Cardiac muscle cell (in vitro differentiated cells and primary cell): ENCODE results near the gene RYR3. TPM values are rescaled to one million over a fixed set of nuclear protein-coding genes. Genes with fewer than 3 reads are reported as not detected.

ENCODE experiments used
- DNase-seq, 2 donors: peaks; one replicate each; pipeline versions ENCODE4 v3.0.0 to v3.0.0-alpha.2; 2010 to 2017; ENCODE audit warnings: low read depth in 1 of 2, low spot score in 1 of 2
- H3K27ac ChIP-seq: fragments of 200-600 bp; sonication (generic); 2 replicates; pipeline ENCODE4 v1.5.1; 2016
- H3K27me3 ChIP-seq: fragments of 200-600 bp; sonication (generic); 2 replicates; pipeline ENCODE4 v1.6.0; 2016; ENCODE audit warnings: control low read depth
- H3K36me3 ChIP-seq: fragments of 200-600 bp; sonication (generic); 2 replicates; pipeline ENCODE4 v1.5.1; 2016; ENCODE audit warnings: control low read depth
- H3K4me1 ChIP-seq: fragments of 200-600 bp; sonication (generic); 2 replicates; pipeline ENCODE4 v1.8.1; 2017; ENCODE audit warnings: low read depth, mild to moderate bottlenecking, mixed run types
- H3K4me3 ChIP-seq: fragments of 200-600 bp; sonication (generic); 2 replicates; pipeline ENCODE4 v1.5.1; 2016; ENCODE audit warnings: mild to moderate bottlenecking
- H3K9me3 ChIP-seq: fragments of 200-600 bp; sonication (generic); 2 replicates; pipeline ENCODE4 v1.5.1; 2017; ENCODE audit warnings: low read depth, mild to moderate bottlenecking, control low read depth
- polyA plus RNA-seq: library from polyadenylated mRNA; unstranded; fragments of >200 nt; fragmentation: Nextera tagmentation; extraction: Ambion mirVana; gene quantifications from 2 replicates; pipeline ENCODE4 v1.2.1, GENCODE V29; 2016
- total RNA-seq: library from RNA; depleted of rRNA; stranded (reverse); fragments of >200 nt; gene quantifications from 2 replicates; pipeline ENCODE4 v1.2.3, GENCODE V29; 2016
- TF ChIP-seq, protein P1 (sequence below): IDR thresholded peaks from 2 replicates; pipeline ENCODE4 v1.5.1; 2012; ENCODE audit warnings: low read depth, mild to moderate bottlenecking, low read length

The RYR3 gene
- total and polyA plus RNA-seq, 2 experiments from 2014 or later = 0.39 to 0.54 TPM

DNA sequence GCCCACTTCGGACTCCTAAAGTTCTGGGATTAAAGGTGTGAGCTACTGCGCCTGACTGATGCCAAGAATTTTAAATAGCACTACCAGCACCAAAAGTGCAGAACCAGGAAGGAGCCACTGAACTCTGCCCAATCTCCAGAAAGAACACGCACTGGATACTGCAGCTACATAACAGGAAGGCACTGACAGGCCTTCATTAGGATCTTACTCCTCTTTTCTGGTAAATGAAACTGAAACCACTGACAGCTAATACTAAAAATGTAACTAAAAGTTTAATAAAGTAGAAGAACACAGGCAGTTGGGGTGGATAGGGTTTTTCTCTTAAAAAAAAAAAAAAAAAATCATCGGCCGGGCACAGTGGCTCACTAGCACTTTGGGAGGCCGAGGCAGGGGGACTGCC, 583.4 kb downstream of the RYR3 start:
- no peak overlapping the region for H3K4me3 ChIP-seq
- H3K9me3 ChIP-seq = no peaks in the 10 kb centered on the region
- no peak overlapping the region for H3K27ac ChIP-seq
- H3K27me3 ChIP-seq = no peaks in the 10 kb centered on the region
- DNase-seq = no peak
- TF ChIP-seq, protein P1, sequence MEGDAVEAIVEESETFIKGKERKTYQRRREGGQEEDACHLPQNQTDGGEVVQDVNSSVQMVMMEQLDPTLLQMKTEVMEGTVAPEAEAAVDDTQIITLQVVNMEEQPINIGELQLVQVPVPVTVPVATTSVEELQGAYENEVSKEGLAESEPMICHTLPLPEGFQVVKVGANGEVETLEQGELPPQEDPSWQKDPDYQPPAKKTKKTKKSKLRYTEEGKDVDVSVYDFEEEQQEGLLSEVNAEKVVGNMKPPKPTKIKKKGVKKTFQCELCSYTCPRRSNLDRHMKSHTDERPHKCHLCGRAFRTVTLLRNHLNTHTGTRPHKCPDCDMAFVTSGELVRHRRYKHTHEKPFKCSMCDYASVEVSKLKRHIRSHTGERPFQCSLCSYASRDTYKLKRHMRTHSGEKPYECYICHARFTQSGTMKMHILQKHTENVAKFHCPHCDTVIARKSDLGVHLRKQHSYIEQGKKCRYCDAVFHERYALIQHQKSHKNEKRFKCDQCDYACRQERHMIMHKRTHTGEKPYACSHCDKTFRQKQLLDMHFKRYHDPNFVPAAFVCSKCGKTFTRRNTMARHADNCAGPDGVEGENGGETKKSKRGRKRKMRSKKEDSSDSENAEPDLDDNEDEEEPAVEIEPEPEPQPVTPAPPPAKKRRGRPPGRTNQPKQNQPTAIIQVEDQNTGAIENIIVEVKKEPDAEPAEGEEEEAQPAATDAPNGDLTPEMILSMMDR = no peak
- H3K36me3 ChIP-seq = no peaks in the 10 kb centered on the region
- H3K4me1 ChIP-seq = no peaks in the 10 kb centered on the region

DNA sequence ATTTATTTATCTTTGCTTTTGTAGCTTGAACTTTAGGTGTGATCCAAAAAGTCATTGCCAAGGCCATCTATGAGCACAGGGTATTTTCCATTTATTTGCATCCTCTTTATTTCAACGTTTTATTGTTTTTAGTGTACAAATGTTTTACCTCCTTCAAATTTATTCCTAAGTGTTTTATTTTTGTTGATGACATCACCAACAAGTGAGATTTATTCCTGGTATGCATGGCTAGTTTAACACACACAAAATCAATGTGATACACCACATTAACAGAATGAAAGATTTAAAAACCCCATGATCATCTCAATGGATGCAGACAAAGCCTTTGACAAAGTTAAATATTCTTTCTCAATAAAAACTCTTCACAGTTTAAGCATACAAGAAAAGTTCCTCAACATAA, 591.3 kb downstream of the RYR3 start:
- TF ChIP-seq, protein P1 = no peak
- Histone ChIP-seq H3K36me3 (no peaks in the 10 kb centered on the region), H3K4me3 (no peak overlapping the region), H3K4me1 (peaks cover 1% of the 10 kb centered on the region), H3K27ac (no peak overlapping the region), H3K9me3 (no peaks in the 10 kb centered on the region), H3K27me3 (no peaks in the 10 kb centered on the region)
- DNase-seq = no peak

DNA sequence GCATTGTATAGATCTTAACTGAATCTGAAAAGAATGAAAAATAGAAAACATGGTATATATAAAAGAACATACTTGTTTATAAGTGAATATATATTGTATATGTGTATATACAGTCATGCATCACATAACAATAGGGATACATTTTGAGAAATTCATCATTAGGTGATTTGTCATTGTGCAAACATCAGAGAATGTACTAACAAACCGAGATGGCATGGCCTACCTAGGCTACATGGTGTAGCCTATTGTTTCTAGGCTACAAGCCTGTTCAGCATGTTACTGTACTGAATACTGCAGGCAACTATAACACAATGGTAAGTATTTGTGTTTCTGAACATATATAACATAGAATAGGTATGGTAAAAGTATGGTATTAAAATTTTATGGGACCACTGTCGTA, 592.9 kb downstream of the RYR3 start:
- no peak for DNase-seq
- Histone ChIP-seq H3K4me3 (no peak overlapping the region), H3K9me3 (no peaks in the 10 kb centered on the region), H3K4me1 (peaks cover 11% of the 10 kb centered on the region), H3K27me3 (no peaks in the 10 kb centered on the region), H3K36me3 (no peaks in the 10 kb centered on the region), H3K27ac (no peak overlapping the region)
- TF ChIP-seq, protein P1 = no peak

DNA sequence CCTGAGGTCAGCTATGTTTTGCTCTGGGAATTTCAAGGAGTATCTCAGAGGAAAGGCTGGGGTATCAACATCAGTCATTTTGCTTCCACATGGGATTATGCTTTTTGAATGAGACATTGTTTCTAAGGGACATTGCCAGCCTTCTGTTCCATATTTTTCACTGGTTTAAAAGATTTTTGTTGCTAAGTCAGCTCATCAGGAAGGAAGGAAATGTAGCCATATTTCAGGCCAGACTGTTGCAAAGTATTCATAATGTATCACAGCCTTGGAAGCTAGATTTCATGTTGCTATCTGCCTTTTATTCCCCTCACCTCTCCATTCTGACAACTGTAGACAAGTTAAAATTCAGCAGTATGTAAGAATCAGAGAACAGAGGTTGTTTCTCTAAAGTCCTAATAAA, 596.6 kb downstream of the RYR3 start:
- DNase-seq = peak in 1 of 2 donors; percentile 4
- Histone ChIP-seq H3K4me1 (peaks cover 26% of the 10 kb centered on the region), H3K27me3 (no peaks in the 10 kb centered on the region), H3K36me3 (no peaks in the 10 kb centered on the region), H3K9me3 (no peaks in the 10 kb centered on the region), H3K4me3 (no peak overlapping the region), H3K27ac (peak overlapping the region; percentile 53)
- TF ChIP-seq, protein P1 = no peak

DNA sequence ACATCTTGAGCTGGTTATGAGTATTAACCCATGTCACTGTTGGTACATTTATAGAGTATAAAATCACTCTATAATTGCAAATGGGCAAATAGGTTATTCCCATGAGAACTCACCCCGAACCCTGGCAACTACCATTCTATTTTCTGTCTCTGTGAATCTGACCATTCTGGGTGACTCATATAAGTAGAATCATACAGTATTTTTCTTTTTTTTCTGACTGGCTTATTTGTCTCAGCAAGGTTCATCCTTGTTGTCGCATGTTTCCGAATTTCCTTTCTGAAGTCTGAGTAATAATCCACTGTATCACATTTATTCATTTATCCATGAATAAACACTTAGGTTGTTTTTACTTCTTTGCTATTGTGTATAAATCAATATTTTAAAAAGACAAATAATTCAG, 597.6 kb downstream of the RYR3 start:
- peaks cover 28% of the 10 kb centered on the region for H3K4me1 ChIP-seq
- H3K27me3 ChIP-seq = no peaks in the 10 kb centered on the region
- no peak overlapping the region for H3K27ac ChIP-seq
- no peak overlapping the region for H3K4me3 ChIP-seq
- no peaks in the 10 kb centered on the region for H3K36me3 ChIP-seq
- TF ChIP-seq, protein P1 = no peak
- DNase-seq = peak in 1 of 2 donors; percentile 22
- H3K9me3 ChIP-seq = no peaks in the 10 kb centered on the region

DNA sequence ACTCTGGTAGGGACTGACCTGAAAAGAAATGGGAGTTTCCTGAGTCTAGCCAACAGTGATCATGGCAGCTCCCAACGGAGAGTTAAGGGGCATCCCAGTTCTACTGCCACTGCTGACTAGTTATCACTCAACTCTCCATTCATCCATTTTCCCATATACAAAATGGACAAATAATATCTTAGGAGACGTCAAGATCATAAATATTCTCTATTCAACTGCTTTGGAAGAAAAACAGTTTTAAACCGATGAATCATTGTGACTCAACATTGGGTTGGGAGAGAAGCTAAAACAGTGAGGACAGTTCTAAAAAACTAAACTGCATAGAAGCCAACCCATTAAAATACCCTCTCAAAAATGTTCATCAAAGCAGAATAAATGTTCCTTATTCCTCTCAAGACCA, 600.0 kb downstream of the RYR3 start:
- TF ChIP-seq, protein P1 = no peak
- peak in 1 of 2 donors; percentile 9 for DNase-seq
- H3K36me3 ChIP-seq = no peaks in the 10 kb centered on the region
- H3K27me3 ChIP-seq = no peaks in the 10 kb centered on the region
- H3K27ac ChIP-seq = no peak overlapping the region
- H3K4me1 ChIP-seq = peaks cover 28% of the 10 kb centered on the region
- no peaks in the 10 kb centered on the region for H3K9me3 ChIP-seq
- H3K4me3 ChIP-seq = no peak overlapping the region
